Stimulated activated CD4-positive, alpha-beta T cell treated with anti-CD3 and anti-CD28 coated beads, Interleukin-2, amount 100 ng/mL, for 48 hours (primary cell): ENCODE data around the gene FAM237B.

Experiments
- DNase-seq, 2 donors: peaks; one replicate each; pipeline ENCODE4 v3.0.0-alpha.2; 2020

The FAM237B gene

DNA sequence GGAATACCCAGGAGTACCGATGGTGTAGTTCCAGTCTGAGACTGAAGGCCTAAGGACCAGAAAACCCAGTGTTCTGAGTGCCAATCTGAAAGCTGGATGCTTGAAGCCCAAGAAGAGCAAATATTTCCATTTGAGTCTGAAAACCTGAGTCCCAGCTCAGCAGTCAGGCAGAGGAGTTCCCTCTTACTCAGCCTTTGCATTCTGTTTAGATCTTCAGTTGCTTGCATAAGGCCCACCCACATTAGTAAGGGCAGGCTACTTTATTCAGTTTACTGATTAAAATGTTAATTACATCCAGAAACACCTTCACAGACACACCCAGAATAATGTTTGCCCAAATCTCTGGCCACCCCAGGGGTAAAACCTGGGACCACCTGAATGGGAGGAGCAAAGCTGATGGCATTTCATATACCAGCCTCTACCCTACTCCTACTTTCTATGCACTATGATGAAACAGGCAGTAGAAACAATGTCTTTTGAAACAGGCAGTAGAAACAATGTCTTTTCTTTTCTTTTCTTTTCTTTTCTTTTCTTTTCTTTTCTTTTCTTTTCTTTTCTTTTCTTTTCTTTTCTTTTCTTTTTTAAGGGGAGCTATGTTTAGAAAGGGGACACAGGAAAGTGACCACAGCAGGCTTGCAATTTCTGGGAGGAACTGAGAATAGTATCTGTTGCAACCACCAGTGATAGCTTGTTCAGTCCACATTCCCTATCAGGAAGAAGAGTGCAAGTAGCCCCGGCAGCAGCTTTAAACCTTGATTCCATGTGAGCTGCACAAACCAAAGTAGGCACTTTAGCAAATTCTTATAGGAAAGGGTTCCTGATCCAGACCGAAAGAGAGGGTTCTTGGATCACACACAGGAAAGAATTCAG, 30.6 kb downstream of the FAM237B start:
- DNase-seq, result no peak

DNA sequence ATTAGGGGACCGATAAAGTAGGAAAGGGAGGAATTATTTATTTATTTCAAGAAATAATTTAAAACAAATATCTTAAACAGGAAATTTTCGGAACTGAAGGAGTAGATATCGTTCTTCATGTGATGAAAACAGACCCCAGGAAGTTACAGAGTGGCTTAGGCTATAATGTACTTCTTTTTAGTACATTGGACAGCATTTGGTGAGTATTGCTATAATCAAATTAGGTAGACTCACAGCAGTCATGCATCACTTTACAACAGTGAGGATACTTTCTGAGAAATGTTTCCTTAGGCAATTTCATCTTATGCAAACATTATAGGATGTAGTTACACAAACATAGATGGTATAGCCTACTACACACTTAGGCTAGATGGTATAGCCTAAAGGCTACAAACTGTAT, 33.0 kb downstream of the FAM237B start:
- no peak for DNase-seq

DNA sequence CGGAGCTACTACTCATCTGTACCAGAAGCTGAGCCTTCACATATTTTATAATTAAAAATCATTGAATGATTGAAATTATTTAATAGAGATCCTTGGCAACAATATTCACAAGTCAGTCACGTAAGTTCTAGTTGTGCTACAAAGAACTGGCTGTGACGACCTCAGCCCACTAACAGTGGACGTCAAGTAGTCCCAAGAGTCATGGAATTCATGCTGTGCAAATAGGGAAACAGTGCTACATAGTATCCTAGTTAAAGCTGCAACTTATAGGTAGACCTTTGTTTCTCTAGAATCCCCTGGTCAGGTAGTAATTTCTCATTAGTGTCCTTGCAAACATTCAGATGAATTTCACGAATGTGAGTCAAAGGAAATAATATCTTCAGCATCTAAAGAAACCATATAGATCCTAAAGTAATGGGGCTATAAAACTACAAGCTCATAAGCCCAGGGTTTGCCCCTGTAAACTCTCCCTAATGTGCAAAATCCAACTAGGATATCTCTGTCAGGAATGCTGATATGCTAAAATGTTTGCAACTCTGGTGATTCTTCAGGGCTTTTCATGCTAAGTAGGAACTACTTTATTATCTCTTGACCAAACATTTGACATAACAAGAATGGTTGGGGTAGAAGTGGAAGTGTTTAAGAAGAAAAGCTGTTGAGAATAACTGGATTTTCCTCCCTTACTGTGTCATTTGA, 44.9 kb downstream of the FAM237B start:
- DNase-seq, result no peak

DNA sequence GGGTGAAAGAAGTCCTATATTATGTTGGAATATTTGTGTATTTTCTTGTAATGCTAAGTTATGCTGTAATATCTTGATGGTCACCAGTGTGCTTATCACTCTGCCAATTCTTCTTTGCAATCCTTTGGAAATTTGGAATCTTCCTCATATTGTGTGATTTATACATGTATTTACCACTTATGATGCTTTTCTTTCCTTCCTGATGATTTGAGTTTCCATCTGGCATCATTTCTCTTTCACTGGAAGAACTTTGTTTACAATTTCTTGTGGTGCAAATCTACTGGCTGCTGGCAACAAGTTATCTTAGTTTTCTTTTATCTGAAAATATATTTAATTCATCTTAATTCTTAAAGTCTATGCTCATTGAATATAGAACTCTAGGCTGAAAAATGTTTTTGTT, 46.9 kb downstream of the FAM237B start:
- no peak for DNase-seq

DNA sequence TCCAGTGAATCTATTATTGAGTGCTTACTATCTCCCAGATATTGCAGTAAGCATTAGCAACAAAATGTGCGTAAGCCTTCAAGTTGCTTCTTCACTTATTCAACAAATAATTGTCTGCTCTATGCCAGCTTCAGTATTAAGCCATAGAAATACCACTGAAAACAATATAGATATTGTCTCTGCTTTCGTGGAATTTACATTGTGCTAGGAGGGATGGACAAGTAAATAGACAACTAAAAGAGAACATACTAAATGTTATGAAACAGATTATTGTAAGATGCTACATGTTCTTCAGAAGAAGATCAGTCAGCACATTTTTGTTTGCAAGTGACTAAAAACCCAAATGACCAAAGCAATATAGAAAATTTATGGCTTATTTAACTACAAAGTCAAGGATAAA, 48.9 kb downstream of the FAM237B start:
- DNase-seq, result no peak

DNA sequence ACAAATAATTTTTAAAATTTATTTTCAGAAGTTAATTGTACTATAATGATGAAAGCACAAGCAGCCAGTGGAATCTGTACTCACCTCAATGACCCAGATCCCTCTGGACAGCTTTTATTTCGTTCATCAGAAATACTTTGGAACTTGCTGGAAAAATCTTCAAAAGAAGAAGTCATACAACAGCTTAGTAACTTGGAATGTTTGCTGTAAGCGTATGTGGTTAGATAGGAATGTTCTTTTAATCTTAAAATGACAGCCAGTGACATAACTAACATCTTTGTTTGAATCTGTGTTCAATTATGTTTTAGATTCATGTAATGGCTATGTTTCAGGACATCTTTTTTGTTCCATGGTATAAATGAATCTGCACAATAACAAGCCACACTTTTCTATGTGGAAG, 49.4 kb downstream of the FAM237B start:
- no peak for DNase-seq

DNA sequence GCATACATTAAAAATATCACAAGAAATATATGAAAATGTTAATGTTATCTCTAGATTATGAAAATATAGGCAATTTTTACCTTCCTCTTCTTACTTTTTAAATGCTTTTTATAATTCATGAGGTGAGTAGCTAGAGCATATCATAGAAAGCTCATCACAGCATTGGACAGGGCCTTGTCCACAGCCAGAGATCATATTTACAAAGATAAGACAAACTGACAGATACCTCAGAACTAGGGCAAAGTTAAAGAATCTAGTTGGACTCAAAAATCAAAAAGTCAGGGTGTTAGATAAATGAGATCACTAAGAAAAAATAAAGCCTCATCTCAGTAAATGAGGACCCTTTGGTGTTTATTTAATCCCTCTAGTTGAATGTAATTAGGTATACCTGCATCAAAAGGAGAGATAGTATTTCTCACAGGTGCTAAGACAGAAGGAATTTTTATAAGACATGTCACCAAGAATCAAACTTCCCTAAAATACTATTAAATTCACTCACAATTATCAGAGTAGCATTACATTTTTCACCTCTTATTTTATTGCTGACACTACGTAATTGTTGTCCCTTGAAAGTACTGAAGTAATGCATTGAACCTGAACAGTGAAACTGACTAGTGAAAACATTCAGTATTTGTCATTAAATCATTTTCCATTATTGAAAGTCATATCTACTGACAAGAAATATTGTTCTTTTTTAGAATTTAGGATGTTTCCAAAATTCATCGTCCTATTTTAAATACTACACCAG, 50.5 kb downstream of the FAM237B start:
- DNase-seq, result no peak

DNA sequence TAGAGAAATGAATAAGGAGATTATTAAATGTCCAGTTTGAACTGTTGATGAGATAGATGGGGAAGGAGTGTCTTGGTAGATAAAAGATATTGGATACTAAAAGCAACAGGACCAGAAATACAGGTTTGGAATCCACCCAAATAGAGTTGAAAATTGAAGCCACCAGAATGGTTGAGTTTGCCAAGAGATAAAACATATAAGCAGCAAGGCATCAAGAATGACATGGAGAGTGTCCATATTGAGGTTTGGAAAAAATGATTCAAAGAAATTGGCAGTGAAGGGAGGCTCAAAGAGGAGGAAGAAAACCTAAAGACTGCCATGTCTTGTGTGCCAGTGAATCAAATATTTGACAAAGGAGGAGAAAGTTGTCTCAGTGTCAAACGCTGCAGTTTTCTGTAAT, 51.9 kb downstream of the FAM237B start:
- no peak for DNase-seq

DNA sequence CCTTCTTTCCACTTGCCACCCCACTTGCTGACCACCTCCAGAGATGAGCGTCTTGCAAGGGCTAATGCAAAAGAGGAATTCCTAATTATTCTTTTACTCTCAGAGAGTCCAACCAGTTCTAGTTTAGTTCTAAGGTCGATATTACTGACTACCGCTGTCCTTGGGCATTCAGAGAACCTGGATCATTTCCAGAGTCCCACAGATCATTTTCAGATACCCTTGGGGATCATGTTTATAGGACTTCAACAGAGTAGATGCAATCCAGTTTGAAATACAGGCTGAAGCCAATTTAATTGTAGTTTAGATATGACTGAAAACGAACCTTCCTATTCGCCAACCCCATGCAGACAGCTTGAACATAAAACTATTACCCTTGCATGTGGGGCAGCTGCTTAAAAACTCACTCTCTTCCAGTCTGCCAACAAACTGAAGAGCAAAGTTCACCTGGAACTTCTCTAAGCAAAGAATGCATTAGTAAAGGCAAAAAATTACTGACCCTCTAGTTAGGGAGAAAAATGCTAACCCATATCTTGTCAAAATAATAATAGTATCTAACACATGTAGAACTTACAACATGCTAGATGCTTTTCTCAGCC, 53.7 kb downstream of the FAM237B start:
- no peak for DNase-seq

DNA sequence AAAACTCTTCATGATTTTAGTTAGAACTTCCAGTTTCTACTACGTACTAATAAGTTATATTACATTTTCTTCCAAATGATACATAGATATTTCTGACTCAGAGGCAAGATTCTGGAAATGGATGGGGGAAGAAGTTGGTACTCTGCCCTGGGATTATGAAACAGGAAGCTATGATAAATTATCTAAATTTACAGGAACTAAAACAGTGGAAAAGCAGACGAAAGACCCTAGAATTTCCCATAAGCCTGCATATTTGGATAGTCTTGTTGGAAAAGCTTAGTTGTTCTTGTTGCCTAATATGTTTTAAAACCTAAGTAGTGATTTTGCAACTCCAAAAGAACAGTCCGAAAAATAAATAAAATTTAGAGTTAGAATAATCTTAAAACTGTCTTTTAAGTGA, 54.3 kb downstream of the FAM237B start:
- no peak for DNase-seq
